Stimulated activated CD8-positive, alpha-beta memory T cell treated with anti-CD3 and anti-CD28 coated beads, Interleukin-7, amount 100 ng/mL, for 1 hour (primary cell): ENCODE measurements around the gene ZNF184.
"Not testable (repeated sequence)": the region's sequence is repeated elsewhere in the genome, so short reads cannot be mapped to it uniquely, and the experiment has no call there.

Source experiments
- DNase-seq, 2 donors: peaks; one replicate each; pipeline ENCODE4 v3.0.0-alpha.2; 2020; ENCODE audit warnings: low read depth in 2 of 2

ZNF184 gene

GRCh38 chr6:27424851-27425250 is 48.1 kb downstream of the ZNF184 start:
- not testable (repeated sequence) for DNase-seq

DNA sequence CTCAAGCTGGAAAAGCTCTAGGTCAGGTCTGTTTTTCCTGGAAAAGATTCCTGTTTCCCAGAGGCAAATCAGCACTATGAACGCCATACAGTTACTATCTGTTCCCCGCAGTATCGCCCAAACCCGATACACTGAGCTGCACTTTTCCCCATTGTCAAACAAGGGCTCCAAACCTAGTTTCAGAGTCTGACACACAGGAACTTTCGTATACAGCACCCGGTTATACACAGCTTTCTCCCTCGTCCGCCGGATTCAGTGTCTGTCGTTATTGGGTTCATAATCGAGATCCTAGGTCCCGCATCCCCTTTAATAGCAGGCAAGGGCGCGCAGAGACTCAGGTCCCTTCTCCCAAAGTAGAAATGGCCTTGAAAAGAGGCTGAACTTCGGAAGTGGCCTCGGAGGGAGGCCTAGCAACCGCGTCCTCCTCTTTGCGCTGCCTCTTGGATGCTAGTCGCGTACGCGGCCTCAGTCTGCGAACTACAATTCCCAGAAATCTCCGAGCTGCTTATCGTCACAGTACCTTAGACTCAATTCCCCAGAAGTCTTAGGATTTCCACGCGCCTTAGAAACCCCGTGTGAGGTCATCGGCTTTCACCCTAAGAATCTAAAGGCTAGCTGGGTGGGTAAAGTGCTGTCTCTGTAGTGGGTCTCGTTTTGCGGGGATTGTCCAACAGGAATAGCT is 50.1 kb downstream of the ZNF184 start:
- no peak for DNase-seq

- DNase-seq, result no peak
These were observed 53.5 kb downstream of the ZNF184 start for GRCh38 chr6:27419363-27419762.

DNA sequence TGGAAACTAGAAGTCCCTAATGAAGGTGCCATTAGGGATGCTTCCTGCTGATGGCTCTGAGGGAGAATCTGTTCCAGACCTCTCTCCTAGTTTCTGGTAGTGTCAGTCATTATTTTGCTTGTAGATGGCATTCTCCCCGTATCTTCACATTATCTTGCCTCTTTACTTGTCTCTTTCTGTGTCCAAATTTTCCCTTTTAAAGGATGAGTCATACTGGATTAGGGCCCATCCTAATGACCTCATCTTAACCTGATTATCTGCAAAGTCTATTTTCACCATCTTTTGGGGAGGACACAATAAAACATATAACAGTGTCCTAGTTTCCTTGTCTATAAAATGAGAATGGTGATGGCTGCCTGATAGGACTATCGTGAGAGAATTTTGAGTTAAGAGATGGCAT is 57.0 kb downstream of the ZNF184 start:
- DNase-seq, result no peak

- DNase-seq, result no peak
These were observed 57.9 kb downstream of the ZNF184 start for GRCh38 chr6:27414996-27415395.

DNA sequence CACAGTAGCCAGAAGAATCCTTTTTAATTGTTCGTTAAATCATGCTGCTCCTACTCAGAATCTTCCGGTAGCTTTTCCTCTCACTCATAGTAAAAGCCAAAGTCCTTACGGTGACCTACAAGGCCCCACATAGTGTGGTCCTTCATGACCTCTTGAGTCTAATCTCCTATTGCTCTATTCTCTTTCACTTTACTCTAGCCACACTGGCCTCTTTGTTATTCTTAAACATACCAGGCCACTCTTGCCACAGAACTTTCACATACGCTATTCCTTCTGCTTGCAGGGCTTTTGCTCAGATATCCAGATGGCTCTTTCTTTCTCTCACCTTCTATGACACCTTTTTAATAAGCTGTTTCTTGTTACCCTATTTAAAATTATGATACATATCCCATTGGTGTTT is 58.6 kb downstream of the ZNF184 start:
- DNase-seq, result no peak

DNA sequence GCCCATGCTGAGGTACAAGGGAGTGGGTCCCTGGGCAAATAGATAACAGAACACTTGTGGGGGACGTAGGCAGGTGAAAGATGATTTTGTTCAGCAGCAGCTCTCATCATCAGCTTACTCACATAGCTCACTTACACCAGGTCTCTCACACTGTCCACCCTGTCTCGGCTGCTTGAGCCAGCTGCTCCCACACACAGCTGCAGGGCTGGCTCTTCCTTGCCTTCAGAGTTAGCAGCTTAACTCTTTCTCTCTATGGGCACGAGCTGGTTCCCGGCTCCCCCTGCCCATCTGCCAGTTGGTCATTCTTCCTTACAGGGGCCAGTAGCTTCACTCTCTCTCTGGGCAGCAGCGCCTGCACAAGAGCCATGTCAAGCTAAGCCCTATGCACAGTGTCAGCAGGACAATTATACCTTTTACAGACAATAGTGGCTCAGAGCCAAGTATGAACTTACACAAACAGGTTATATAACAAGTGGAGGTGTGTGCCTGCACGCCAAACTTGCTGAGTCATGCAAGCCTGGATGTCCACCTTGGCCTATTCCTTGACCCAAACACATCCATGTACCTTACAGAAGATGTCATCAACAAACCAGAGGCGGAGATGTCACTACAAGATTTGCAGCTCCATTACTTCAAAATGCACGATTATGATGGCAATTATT is 65.6 kb downstream of the ZNF184 start:
- no peak for DNase-seq

DNA sequence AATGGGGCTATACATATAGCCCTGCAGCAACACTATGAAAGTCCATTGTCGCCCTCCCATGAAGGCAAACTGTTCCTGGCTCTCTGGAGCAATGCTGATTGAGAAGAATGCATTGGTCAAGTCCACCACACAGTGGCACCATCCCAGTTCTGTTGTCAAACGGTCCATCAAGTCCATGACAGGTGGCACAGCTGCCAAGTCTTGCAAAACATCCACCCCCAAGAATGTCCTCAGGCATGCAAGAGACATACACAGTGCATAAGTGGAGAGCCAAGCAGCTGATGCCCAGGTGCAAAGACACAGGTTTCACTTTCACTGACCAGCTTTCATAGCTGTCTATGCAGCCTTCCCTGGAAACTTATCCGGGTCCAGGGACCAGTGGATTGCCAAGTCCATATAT is 66.8 kb downstream of the ZNF184 start:
- DNase-seq, result no peak

- no peak for DNase-seq
These were observed 71.8 kb downstream of the ZNF184 start for GRCh38 chr6:27400877-27401642.
